Stimulated activated naive CD4-positive, alpha-beta T cell (primary cell): ENCODE results near the gene ADGRV1.

Source experiments
- DNase-seq, 6 experiments: peaks; one replicate each; lab custom pipeline; 2025; lab: John Stamatoyannopoulos, UW

The ADGRV1 gene

GRCh38 chr5:90875456-90875855, 316.9 kb downstream of the ADGRV1 start:
- no peak for DNase-seq

- no peak for DNase-seq
Measured at GRCh38 chr5:90876366-90876765, 317.8 kb downstream of the ADGRV1 start.

- no peak for DNase-seq
Measured at GRCh38 chr5:90877049-90877448, 318.5 kb downstream of the ADGRV1 start.

- no peak for DNase-seq
Measured at GRCh38 chr5:90878081-90878480, 319.5 kb downstream of the ADGRV1 start.

GRCh38 chr5:90878549-90879196, 320.1 kb downstream of the ADGRV1 start:
- no peak for DNase-seq

- DNase-seq, result no peak
Measured at GRCh38 chr5:90881626-90882150, 323.1 kb downstream of the ADGRV1 start.

GRCh38 chr5:90882448-90882847, 323.9 kb downstream of the ADGRV1 start:
- no peak for DNase-seq

GRCh38 chr5:90885180-90885868, 326.7 kb downstream of the ADGRV1 start:
- no peak for DNase-seq

GRCh38 chr5:90886381-90886780, 327.8 kb downstream of the ADGRV1 start:
- DNase-seq, result no peak

- DNase-seq, result no peak
Measured at GRCh38 chr5:90888511-90889324, 330.1 kb downstream of the ADGRV1 start.

GRCh38 chr5:90889325-90889600, 330.7 kb downstream of the ADGRV1 start:
- no peak for DNase-seq

GRCh38 chr5:90890180-90890579, 331.6 kb downstream of the ADGRV1 start:
- no peak for DNase-seq

- no peak for DNase-seq
Measured at GRCh38 chr5:90894866-90895420, 336.3 kb downstream of the ADGRV1 start.

GRCh38 chr5:90897618-90898017, 339.0 kb downstream of the ADGRV1 start:
- DNase-seq, result no peak

- DNase-seq, result no peak
Measured at GRCh38 chr5:90898326-90899013, 339.9 kb downstream of the ADGRV1 start.

GRCh38 chr5:90899014-90899604, 340.5 kb downstream of the ADGRV1 start:
- no peak for DNase-seq

GRCh38 chr5:90901261-90901660, 342.7 kb downstream of the ADGRV1 start:
- no peak for DNase-seq

GRCh38 chr5:90902170-90902569, 343.6 kb downstream of the ADGRV1 start:
- no peak for DNase-seq

- DNase-seq, result no peak
Measured at GRCh38 chr5:90902651-90903386, 344.2 kb downstream of the ADGRV1 start.

- DNase-seq, result no peak
Measured at GRCh38 chr5:90909101-90909503, 350.5 kb downstream of the ADGRV1 start.

- DNase-seq, result no peak
Measured at GRCh38 chr5:90909940-90910339, 351.3 kb downstream of the ADGRV1 start.
